ENCODE results near the gene CCL4. TPM values are rescaled to one million over a fixed set of nuclear protein-coding genes. Genes with fewer than 3 reads are reported as not detected.

The CCL4 gene
- total and polyA plus RNA-seq, 2 experiments from 2014 or later: not detected

DNA sequence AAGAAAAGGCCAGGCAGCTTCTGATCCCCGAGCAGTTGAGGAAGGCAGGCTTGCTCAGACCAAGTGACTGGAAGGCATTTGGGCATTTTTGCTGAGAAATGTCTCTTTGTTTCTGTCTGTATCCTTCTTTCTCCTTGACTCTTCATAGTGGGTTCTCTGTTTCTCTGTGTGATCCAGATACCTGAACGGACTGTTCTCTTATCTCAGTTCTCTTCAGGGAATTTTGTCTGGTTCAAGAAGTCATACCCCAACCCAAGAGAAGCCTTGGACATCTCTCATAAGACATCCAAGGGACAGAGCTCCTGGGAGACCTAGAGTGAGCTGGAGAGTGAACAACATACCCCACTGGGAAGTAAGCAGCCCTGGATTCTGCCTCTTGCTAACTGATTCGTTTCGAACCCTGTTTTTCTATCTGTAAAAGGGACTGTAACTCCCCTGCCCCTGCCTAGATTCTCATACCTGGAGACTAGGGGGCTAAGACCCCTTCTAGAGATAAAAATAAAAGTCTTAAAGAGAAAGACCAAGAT, 14.2 kb upstream of the CCL4 start (continued):
- TF ChIP-seq, protein P1, sequence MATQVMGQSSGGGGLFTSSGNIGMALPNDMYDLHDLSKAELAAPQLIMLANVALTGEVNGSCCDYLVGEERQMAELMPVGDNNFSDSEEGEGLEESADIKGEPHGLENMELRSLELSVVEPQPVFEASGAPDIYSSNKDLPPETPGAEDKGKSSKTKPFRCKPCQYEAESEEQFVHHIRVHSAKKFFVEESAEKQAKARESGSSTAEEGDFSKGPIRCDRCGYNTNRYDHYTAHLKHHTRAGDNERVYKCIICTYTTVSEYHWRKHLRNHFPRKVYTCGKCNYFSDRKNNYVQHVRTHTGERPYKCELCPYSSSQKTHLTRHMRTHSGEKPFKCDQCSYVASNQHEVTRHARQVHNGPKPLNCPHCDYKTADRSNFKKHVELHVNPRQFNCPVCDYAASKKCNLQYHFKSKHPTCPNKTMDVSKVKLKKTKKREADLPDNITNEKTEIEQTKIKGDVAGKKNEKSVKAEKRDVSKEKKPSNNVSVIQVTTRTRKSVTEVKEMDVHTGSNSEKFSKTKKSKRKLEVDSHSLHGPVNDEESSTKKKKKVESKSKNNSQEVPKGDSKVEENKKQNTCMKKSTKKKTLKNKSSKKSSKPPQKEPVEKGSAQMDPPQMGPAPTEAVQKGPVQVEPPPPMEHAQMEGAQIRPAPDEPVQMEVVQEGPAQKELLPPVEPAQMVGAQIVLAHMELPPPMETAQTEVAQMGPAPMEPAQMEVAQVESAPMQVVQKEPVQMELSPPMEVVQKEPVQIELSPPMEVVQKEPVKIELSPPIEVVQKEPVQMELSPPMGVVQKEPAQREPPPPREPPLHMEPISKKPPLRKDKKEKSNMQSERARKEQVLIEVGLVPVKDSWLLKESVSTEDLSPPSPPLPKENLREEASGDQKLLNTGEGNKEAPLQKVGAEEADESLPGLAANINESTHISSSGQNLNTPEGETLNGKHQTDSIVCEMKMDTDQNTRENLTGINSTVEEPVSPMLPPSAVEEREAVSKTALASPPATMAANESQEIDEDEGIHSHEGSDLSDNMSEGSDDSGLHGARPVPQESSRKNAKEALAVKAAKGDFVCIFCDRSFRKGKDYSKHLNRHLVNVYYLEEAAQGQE (IDR thresholded peaks at IDR 0.05; ENCODE audit: unreplicated experiment): no peak
- TF ChIP-seq ZNF331 (CRISPR knock-in tag; IDR thresholded peaks at IDR 0.05; ENCODE audit: low read depth) (no peak), NANOG (IDR thresholded peaks at IDR 0.05; ENCODE audit: borderline replicate concordance) (no peak)

DNA sequence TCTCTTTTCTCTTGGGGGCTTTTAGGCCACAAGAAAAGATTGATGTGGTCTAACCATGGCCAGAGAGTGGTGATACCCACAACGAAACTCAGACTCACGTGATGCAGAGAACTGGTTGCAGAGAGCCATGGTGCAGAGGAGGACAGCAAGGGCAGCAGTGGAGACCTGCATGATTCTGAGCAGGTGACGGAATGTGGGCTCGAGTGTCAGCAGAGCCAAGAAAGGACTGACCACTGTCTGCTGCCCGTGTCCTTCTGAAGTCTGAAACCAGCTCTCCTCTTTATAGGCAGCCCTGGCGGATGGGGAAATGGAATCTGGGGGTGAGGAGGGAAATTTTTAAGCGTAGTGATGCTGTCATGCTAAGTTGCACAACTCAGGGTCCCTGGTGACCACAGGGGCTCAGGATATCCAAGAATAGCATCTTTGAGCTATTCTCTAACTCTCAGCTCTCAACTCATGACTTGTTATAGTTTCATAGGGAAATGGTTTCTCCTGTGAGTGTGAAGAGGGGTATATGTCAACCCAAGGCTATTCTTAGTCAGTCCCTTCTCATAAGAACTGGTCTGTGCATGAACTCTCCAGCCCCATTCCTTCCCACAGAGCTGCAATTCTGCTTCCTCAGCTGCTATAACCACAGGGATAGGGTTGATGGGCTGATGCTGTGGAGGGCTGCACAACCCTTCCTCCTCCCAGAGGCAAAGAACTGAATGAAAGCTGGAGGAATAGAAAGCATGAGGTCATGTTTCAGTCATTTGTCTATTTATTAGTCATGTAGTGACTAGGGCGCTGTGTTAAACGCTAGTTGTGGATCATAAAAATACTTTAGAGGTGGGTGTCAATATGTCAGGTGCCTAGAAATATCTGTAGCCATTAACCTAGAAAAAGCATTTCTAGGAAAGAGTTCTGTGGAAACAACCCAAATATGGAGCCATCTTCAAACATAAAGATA, 13.5 kb upstream of the CCL4 start, which contains the start of gene CCL3:
TSS of gene CCL3 (minus strand) at position 256 of the 949 bp plus-strand sequence. CDS start at position 171, 85 bp downstream.
- Mint-ChIP-seq H3K36me3 (ENCODE audit: low read depth) (no peaks in the 10 kb centered on the region), H3K27me3 (ENCODE audit: insufficient read depth, low read depth, poor library complexity) (peaks cover 10% of the 10 kb centered on the region), H3K4me1 (peaks cover 10% of the 10 kb centered on the region), H3K4me3 (no peak within 1 kb of the TSS), H3K9me3 (no peaks in the 10 kb centered on the region; the same call in 2 of the 3 replicates), H3K27ac (no peak within 1 kb of the TSS)
- H3K27ac ChIP-seq (ENCODE audit: low read depth): no peak within 1 kb of the TSS
- no peaks in the 10 kb centered on the region for H3K79me2 ChIP-seq (replicated peaks; ENCODE audit: insufficient read depth)
- H3F3A ChIP-seq (replicated peaks; ENCODE audit: low read depth): no peaks in the 10 kb centered on the region
- ATAC-seq (no peak), DNase-seq (ENCODE audit: low spot score) (no peak)
- H3K9me2 ChIP-seq (ENCODE audit: insufficient read depth): no peaks in the 10 kb centered on the region
- H3K27me3 ChIP-seq (ENCODE audit: insufficient read depth): no peaks in the 10 kb centered on the region
- no peak within 1 kb of the TSS for H3K4me2 ChIP-seq
- 0 out of 2 replicates have a peak within 1 kb of the TSS, but pooled peaks have one; percentile 43 for H2AFZ ChIP-seq
- no peaks in the 10 kb centered on the region for H3K36me3 ChIP-seq (ENCODE audit: insufficient read depth)
- H3K4me1 ChIP-seq (ENCODE audit: insufficient read depth): peaks cover 7% of the 10 kb centered on the region; the same call in 1 of the 2 replicates
- no peak within 1 kb of the TSS for H3K4me3 ChIP-seq
- no peaks in the 10 kb centered on the region for H4K20me1 ChIP-seq (replicated peaks; ENCODE audit: insufficient read depth)
- TF ChIP-seq POLR2AphosphoS5 (IDR thresholded peaks at IDR 0.05; ENCODE audit: low read depth) (no peak), CREB1 (CRISPR knock-in tag; IDR thresholded peaks at IDR 0.05; ENCODE audit: low read depth) (no peak), JUNB (IDR thresholded peaks at IDR 0.05; ENCODE audit: unreplicated experiment) (no peak), STAT1 (IDR thresholded peaks at IDR 0.05; ENCODE audit: unreplicated experiment) (no peak), EZH2 (IDR thresholded peaks at IDR 0.05; ENCODE audit: low read depth, unreplicated experiment) (no peak)
- TF ChIP-seq, protein P2, sequence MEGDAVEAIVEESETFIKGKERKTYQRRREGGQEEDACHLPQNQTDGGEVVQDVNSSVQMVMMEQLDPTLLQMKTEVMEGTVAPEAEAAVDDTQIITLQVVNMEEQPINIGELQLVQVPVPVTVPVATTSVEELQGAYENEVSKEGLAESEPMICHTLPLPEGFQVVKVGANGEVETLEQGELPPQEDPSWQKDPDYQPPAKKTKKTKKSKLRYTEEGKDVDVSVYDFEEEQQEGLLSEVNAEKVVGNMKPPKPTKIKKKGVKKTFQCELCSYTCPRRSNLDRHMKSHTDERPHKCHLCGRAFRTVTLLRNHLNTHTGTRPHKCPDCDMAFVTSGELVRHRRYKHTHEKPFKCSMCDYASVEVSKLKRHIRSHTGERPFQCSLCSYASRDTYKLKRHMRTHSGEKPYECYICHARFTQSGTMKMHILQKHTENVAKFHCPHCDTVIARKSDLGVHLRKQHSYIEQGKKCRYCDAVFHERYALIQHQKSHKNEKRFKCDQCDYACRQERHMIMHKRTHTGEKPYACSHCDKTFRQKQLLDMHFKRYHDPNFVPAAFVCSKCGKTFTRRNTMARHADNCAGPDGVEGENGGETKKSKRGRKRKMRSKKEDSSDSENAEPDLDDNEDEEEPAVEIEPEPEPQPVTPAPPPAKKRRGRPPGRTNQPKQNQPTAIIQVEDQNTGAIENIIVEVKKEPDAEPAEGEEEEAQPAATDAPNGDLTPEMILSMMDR (conservative IDR thresholded peaks at IDR 0.05; ENCODE audit: low read depth in 2 of 2): no peak
- TF ChIP-seq, protein P3, sequence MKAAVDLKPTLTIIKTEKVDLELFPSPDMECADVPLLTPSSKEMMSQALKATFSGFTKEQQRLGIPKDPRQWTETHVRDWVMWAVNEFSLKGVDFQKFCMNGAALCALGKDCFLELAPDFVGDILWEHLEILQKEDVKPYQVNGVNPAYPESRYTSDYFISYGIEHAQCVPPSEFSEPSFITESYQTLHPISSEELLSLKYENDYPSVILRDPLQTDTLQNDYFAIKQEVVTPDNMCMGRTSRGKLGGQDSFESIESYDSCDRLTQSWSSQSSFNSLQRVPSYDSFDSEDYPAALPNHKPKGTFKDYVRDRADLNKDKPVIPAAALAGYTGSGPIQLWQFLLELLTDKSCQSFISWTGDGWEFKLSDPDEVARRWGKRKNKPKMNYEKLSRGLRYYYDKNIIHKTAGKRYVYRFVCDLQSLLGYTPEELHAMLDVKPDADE (IDR thresholded peaks at IDR 0.05): no peak
- TF ChIP-seq, protein P4, sequence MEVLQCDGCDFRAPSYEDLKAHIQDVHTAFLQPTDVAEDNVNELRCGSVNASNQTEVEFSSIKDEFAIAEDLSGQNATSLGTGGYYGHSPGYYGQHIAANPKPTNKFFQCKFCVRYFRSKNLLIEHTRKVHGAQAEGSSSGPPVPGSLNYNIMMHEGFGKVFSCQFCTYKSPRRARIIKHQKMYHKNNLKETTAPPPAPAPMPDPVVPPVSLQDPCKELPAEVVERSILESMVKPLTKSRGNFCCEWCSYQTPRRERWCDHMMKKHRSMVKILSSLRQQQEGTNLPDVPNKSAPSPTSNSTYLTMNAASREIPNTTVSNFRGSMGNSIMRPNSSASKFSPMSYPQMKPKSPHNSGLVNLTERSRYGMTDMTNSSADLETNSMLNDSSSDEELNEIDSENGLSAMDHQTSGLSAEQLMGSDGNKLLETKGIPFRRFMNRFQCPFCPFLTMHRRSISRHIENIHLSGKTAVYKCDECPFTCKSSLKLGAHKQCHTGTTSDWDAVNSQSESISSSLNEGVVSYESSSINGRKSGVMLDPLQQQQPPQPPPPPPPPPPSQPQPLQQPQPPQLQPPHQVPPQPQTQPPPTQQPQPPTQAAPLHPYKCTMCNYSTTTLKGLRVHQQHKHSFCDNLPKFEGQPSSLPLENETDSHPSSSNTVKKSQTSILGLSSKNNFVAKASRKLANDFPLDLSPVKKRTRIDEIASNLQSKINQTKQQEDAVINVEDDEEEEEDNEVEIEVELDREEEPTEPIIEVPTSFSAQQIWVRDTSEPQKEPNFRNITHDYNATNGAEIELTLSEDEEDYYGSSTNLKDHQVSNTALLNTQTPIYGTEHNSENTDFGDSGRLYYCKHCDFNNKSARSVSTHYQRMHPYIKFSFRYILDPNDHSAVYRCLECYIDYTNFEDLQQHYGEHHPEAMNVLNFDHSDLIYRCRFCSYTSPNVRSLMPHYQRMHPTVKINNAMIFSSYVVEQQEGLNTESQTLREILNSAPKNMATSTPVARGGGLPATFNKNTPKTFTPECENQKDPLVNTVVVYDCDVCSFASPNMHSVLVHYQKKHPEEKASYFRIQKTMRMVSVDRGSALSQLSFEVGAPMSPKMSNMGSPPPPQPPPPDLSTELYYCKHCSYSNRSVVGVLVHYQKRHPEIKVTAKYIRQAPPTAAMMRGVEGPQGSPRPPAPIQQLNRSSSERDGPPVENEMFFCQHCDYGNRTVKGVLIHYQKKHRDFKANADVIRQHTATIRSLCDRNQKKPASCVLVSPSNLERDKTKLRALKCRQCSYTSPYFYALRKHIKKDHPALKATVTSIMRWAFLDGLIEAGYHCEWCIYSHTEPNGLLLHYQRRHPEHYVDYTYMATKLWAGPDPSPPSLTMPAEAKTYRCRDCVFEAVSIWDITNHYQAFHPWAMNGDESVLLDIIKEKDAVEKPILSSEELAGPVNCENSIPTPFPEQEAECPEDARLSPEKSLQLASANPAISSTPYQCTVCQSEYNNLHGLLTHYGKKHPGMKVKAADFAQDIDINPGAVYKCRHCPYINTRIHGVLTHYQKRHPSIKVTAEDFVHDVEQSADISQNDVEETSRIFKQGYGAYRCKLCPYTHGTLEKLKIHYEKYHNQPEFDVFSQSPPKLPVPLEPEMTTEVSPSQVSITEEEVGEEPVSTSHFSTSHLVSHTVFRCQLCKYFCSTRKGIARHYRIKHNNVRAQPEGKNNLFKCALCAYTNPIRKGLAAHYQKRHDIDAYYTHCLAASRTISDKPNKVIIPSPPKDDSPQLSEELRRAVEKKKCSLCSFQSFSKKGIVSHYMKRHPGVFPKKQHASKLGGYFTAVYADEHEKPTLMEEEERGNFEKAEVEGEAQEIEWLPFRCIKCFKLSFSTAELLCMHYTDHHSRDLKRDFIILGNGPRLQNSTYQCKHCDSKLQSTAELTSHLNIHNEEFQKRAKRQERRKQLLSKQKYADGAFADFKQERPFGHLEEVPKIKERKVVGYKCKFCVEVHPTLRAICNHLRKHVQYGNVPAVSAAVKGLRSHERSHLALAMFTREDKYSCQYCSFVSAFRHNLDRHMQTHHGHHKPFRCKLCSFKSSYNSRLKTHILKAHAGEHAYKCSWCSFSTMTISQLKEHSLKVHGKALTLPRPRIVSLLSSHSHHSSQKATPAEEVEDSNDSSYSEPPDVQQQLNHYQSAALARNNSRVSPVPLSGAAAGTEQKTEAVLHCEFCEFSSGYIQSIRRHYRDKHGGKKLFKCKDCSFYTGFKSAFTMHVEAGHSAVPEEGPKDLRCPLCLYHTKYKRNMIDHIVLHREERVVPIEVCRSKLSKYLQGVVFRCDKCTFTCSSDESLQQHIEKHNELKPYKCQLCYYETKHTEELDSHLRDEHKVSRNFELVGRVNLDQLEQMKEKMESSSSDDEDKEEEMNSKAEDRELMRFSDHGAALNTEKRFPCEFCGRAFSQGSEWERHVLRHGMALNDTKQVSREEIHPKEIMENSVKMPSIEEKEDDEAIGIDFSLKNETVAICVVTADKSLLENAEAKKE (CRISPR knock-in tag; IDR thresholded peaks at IDR 0.05): no peak
